SK-N-SH treated with all-trans-retinoic acid at 6 μM for 48 hours (cell line): ENCODE results near the gene BBS10.
"Not testable (repeated sequence)": the region's sequence is repeated elsewhere in the genome, so short reads cannot be mapped to it uniquely, and the experiment has no call there.

Source experiments
- ATAC-seq: fragments of 200-7000 bp; cut with Tn5 transposase; 3 replicates; pipeline ENCODE4 v1.9.1; 2020; ENCODE audit warnings: mild to moderate bottlenecking, moderate library complexity
- BACH2 ChIP-seq: fragments of 250-450 bp; sonication (Bioruptor Pico); IDR thresholded peaks from 2 replicates; pipeline ENCODE4 v1.9.0; 2021; ENCODE audit warnings: mild to moderate bottlenecking, borderline replicate concordance
- CREB5 ChIP-seq: fragments of 250-450 bp; sonication (Bioruptor Pico); IDR thresholded peaks from 2 replicates; pipeline ENCODE4 v1.5.1; 2020; ENCODE audit warnings: low read depth, mild to moderate bottlenecking, moderate library complexity
- CSDC2 ChIP-seq: fragments of 250-450 bp; sonication (Bioruptor Pico); IDR thresholded peaks from 2 replicates; pipeline ENCODE4 v1.5.0; 2020; ENCODE audit warnings: mild to moderate bottlenecking, moderate library complexity
- CSRNP3 ChIP-seq: fragments of 250-450 bp; sonication (Bioruptor Pico); IDR thresholded peaks from 2 replicates; pipeline ENCODE4 v1.5.1; 2021; ENCODE audit warnings: mild to moderate bottlenecking, moderate library complexity
- ESRRG ChIP-seq: fragments of 250-450 bp; sonication (Bioruptor Pico); IDR thresholded peaks from 2 replicates; pipeline ENCODE4 v1.6.1; 2021; ENCODE audit warnings: mild to moderate bottlenecking
- GLIS3 ChIP-seq: fragments of 250-450 bp; sonication (Bioruptor Pico); IDR thresholded peaks from 2 replicates; pipeline ENCODE4 v1.5.0; 2020; ENCODE audit warnings: mild to moderate bottlenecking, moderate library complexity
- OSR1 ChIP-seq: fragments of 250-450 bp; sonication (Bioruptor Pico); IDR thresholded peaks from 2 replicates; pipeline ENCODE4 v1.8.0; 2022; ENCODE audit warnings: moderate library complexity, mild to moderate bottlenecking, inconsistent platforms
- PPARA ChIP-seq: fragments of 250-450 bp; sonication (Bioruptor Pico); IDR thresholded peaks from 2 replicates; pipeline ENCODE4 v1.5.0; 2020; ENCODE audit warnings: mild to moderate bottlenecking, borderline replicate concordance
- RARB ChIP-seq: fragments of 250-450 bp; sonication (Bioruptor Pico); IDR thresholded peaks from 2 replicates; pipeline ENCODE4 v1.8.0; 2021; ENCODE audit warnings: mild to moderate bottlenecking, moderate library complexity
- SNAI2 ChIP-seq: fragments of 250-450 bp; sonication (Bioruptor Pico); IDR thresholded peaks from 2 replicates; pipeline ENCODE4 v1.5.0; 2020; ENCODE audit warnings: mild to moderate bottlenecking, moderate library complexity
- TCF4 ChIP-seq: fragments of 250-450 bp; sonication (Bioruptor Pico); IDR thresholded peaks from 2 replicates; pipeline ENCODE4 v1.8.0; 2021; ENCODE audit warnings: mild to moderate bottlenecking, moderate library complexity, borderline replicate concordance
- TOX ChIP-seq: fragments of 250-450 bp; sonication (Bioruptor Pico); IDR thresholded peaks from 2 replicates; pipeline ENCODE4 v1.8.0; 2021; ENCODE audit warnings: mild to moderate bottlenecking, moderate library complexity, borderline replicate concordance
- TSHZ2 ChIP-seq: fragments of 250-450 bp; sonication (Bioruptor Pico); IDR thresholded peaks from 2 replicates; pipeline ENCODE4 v1.5.0; 2020; ENCODE audit warnings: mild to moderate bottlenecking, moderate library complexity
- ZFP3 ChIP-seq: fragments of 250-450 bp; sonication (Bioruptor Pico); IDR thresholded peaks from 2 replicates; pipeline ENCODE4 v1.5.0; 2020; ENCODE audit warnings: mild to moderate bottlenecking, moderate library complexity
- ZFP30 ChIP-seq: fragments of 450-650 bp; formaldehyde crosslinking; IDR thresholded peaks from 2 replicates; pipeline ENCODE4 v1.5.0; 2022; ENCODE audit warnings: mild to moderate bottlenecking, moderate library complexity
- ZNF565 ChIP-seq: fragments of 450-650 bp; formaldehyde crosslinking; conservative IDR thresholded peaks from 2 replicates; pipeline ENCODE4 v1.5.0; 2020; ENCODE audit warnings: low read depth, mild to moderate bottlenecking, moderate library complexity
- ZNF70 ChIP-seq: fragments of 450-650 bp; formaldehyde crosslinking; IDR thresholded peaks from 2 replicates; pipeline ENCODE4 v1.5.0; 2020; ENCODE audit warnings: mild to moderate bottlenecking, moderate library complexity
- ZNF8 ChIP-seq: fragments of 450-650 bp; formaldehyde crosslinking; IDR thresholded peaks from 2 replicates; pipeline ENCODE4 v1.5.0; 2020; ENCODE audit warnings: mild to moderate bottlenecking, moderate library complexity

Gene BBS10

GRCh38 chr12:76383988-76384387 lies 35.8 kb upstream of the BBS10 start:
- ATAC-seq: no peak
- TF ChIP-seq ZNF565 (CRISPR knock-in tag) (no peak), TSHZ2 (CRISPR knock-in tag) (no peak), ESRRG (CRISPR knock-in tag) (no peak)

GRCh38 chr12:76379261-76379660 lies 31.0 kb upstream of the BBS10 start:
- no peak for TF ChIP-seq BACH2 (CRISPR knock-in tag)
- ATAC-seq: no peak

GRCh38 chr12:76376876-76377275 lies 28.7 kb upstream of the BBS10 start:
- not testable (repeated sequence) for ATAC-seq

GRCh38 chr12:76375939-76376338 lies 27.7 kb upstream of the BBS10 start:
- ATAC-seq: no peak
- TF ChIP-seq CREB5 (CRISPR knock-in tag): no peak
- no peak for TF ChIP-seq ZFP30 (CRISPR knock-in tag)
- TF ChIP-seq CSRNP3 (CRISPR knock-in tag): no peak
- no peak for TF ChIP-seq TOX (CRISPR knock-in tag)
- no peak for TF ChIP-seq TCF4 (CRISPR knock-in tag)
- no peak for TF ChIP-seq ZNF8 (CRISPR knock-in tag)
- no peak for TF ChIP-seq OSR1 (CRISPR knock-in tag)
- no peak for TF ChIP-seq CSDC2 (CRISPR knock-in tag)
- no peak for TF ChIP-seq TSHZ2 (CRISPR knock-in tag)
- TF ChIP-seq SNAI2: no peak
- TF ChIP-seq RARB: no peak
- TF ChIP-seq ZNF70 (CRISPR knock-in tag): no peak

GRCh38 chr12:76375470-76375869 lies 27.3 kb upstream of the BBS10 start:
- TF ChIP-seq GLIS3 (no peak), ZFP3 (CRISPR knock-in tag) (no peak), ZNF70 (CRISPR knock-in tag) (no peak), ZFP30 (CRISPR knock-in tag) (no peak), RARB (no peak), PPARA (no peak)
- no peak for ATAC-seq
